ENCODE results near the gene CPNE5.

GRCh38 chr6:36836111-36837021 is 2.9 kb downstream of the CPNE5 start:
- TF ChIP-seq CTCF (IDR thresholded peaks at IDR 0.05), result no peak
- no peak for TF ChIP-seq PBX3 (IDR thresholded peaks at IDR 0.05)
- TF ChIP-seq NFIC (IDR thresholded peaks at IDR 0.05; ENCODE audit: borderline replicate concordance), result no peak
- TF ChIP-seq FOXM1 (IDR thresholded peaks at IDR 0.05; ENCODE audit: low read depth), result no peak
- no peak for TF ChIP-seq EP300 (IDR thresholded peaks at IDR 0.05; ENCODE audit: borderline replicate concordance in 1 of 2, low read depth in 1 of 2, low read length in 1 of 2)
